Neuron (in vitro differentiated cells): Measurements from ENCODE around the gene MCTP1.

Experiments
- H2AFZ ChIP-seq: one replicate; pipeline ENCODE4 v1.6.1; 2013; ENCODE audit warnings: low read depth, mild to moderate bottlenecking, inconsistent platforms, low read length, moderate library complexity
- H3K27me3 ChIP-seq: one replicate; pipeline ENCODE4 v1.6.1; 2013; ENCODE audit warnings: low read length; ENCODE audit not compliant: insufficient read depth
- H3K36me3 ChIP-seq: one replicate; pipeline ENCODE4 v1.6.1; 2013; ENCODE audit warnings: low read length; ENCODE audit not compliant: insufficient read depth
- H3K4me1 ChIP-seq: one replicate; pipeline ENCODE4 v1.6.1; 2013; ENCODE audit warnings: low read length; ENCODE audit not compliant: insufficient read depth
- H3K4me3 ChIP-seq: 2 replicates; pipeline ENCODE4 v1.5.1; 2013; ENCODE audit warnings: mild to moderate bottlenecking, low read length, moderate library complexity
- H3K9me3 ChIP-seq: one replicate; pipeline ENCODE4 v1.6.1; 2013; ENCODE audit warnings: low read length

MCTP1 gene

DNA sequence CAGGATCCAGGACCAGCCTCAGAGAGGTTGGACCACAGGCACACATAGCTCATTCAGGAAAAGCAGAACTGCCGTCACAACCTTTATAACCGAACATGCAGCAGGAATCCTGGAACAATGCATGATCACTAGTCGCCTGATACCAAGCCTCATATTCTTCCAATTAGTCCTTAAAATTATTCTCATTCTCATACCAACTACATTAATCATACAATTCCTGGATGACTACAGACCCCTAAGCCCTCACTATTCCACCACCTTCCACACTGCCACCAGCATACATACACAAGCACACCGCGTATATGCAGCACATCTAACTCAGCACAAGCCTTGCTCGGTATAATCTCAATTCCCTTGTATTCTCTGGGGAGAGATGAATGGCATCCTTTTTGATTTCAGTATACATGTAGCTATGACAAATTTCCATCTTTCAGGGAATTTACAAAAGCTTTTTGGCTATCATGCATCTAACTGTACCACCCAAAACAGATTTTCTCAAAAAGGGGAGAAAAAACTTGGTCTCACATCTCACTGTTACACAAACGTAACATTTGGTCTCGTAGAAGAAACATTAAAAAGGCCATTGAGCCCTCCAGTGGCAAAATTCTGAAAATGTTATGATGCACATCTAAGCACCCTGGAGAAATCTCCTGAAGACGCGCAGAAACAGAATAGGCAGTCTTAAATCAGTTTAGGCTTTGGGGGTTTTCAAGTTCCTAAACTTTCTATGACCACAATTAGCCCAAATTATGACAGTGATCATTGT lies 46.2 kb downstream of the MCTP1 start:
- Histone ChIP-seq H3K9me3 (no peaks in the 10 kb centered on the region), H3K36me3 (no peaks in the 10 kb centered on the region), H3K27me3 (no peaks in the 10 kb centered on the region), H2AFZ (no peak overlapping the region), H3K4me1 (no peaks in the 10 kb centered on the region), H3K4me3 (no peak overlapping the region)

DNA sequence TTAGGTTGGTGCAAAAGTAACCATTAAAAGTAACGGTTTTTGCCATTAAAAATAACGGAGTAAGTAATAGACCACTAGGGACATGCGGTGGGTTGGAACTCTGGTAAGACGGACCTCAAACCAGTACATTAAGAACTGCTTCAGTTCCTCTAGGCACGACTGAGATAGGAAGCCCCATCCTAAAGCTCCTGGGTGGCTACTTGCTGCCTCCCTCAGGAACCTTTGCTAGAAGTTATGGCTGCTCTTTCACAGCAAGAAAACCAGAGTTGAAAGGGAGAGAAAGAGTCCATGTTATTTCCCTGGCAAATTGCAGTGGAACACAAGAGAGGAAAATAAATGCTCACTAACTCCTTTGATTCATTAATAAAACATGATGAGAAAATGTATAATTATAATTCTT lies 47.6 kb downstream of the MCTP1 start:
- Histone ChIP-seq H3K36me3 (no peaks in the 10 kb centered on the region), H2AFZ (no peak overlapping the region), H3K27me3 (no peaks in the 10 kb centered on the region), H3K4me1 (no peaks in the 10 kb centered on the region), H3K4me3 (no peak overlapping the region), H3K9me3 (no peaks in the 10 kb centered on the region)

GRCh38 chr5:95235439-95235982 lies 49.4 kb downstream of the MCTP1 start:
- Histone ChIP-seq H3K36me3 (no peaks in the 10 kb centered on the region), H3K4me1 (no peaks in the 10 kb centered on the region), H2AFZ (no peak overlapping the region), H3K9me3 (no peaks in the 10 kb centered on the region), H3K27me3 (no peaks in the 10 kb centered on the region), H3K4me3 (no peak overlapping the region)

DNA sequence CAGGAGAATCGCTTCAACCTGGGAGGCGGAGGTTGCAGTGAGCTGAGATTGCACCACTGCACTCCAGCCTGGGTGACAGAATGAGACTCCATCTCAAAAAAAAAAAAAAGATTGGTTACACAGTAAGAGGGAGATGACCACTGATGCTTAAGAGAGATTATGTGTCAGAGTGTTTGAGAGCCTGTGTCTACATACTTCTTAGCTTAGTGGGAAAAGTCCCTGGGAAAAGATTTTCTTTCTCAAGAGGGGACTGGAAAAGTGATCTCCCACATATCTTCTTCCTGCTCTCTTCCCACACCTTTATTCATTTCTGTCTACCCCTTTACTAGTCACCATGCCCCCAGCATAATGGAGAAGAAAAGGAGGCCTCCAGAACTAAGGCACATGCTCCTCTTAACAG lies 55.2 kb downstream of the MCTP1 start:
- H2AFZ ChIP-seq: no peak overlapping the region
- H3K4me3 ChIP-seq: no peak overlapping the region
- no peaks in the 10 kb centered on the region for H3K27me3 ChIP-seq
- no peaks in the 10 kb centered on the region for H3K9me3 ChIP-seq
- H3K4me1 ChIP-seq: no peaks in the 10 kb centered on the region
- H3K36me3 ChIP-seq: no peaks in the 10 kb centered on the region

DNA sequence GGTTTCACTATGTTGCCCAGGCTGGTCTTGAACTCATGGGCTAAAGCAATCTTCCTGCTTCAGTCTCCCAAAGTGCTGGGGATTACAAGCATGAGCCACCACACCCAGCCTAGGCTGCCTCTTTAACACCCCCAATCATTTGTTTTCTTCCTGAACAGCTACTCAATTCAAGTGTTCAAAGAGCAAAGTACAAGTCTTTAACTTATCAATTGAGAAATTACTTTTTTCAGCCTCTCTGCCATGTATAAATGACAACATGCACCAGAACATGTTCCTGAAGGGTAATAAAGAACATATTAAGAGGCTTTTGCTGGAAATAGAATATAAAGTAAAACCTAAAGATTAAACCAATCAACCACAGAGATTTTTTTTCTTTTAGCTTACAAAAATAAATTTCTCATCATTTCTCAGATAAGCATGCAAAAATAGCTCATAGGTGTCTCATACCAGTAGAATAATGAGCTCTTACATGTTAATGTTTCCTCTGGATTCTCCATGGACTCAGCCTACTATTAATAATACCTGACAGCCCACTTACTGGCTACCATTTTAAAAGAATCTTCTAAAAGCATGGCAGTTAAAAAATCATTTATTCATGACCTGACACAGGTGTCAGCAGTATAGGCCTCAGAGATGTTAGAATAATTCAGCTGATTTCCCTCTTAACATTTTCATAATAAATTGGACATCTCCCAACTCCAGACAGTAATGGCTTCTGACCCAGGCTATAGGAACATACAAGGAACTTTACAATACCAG lies 60.0 kb downstream of the MCTP1 start:
- no peaks in the 10 kb centered on the region for H3K27me3 ChIP-seq
- H3K36me3 ChIP-seq: no peaks in the 10 kb centered on the region
- H2AFZ ChIP-seq: no peak overlapping the region
- no peak overlapping the region for H3K4me3 ChIP-seq
- no peaks in the 10 kb centered on the region for H3K4me1 ChIP-seq
- no peaks in the 10 kb centered on the region for H3K9me3 ChIP-seq

DNA sequence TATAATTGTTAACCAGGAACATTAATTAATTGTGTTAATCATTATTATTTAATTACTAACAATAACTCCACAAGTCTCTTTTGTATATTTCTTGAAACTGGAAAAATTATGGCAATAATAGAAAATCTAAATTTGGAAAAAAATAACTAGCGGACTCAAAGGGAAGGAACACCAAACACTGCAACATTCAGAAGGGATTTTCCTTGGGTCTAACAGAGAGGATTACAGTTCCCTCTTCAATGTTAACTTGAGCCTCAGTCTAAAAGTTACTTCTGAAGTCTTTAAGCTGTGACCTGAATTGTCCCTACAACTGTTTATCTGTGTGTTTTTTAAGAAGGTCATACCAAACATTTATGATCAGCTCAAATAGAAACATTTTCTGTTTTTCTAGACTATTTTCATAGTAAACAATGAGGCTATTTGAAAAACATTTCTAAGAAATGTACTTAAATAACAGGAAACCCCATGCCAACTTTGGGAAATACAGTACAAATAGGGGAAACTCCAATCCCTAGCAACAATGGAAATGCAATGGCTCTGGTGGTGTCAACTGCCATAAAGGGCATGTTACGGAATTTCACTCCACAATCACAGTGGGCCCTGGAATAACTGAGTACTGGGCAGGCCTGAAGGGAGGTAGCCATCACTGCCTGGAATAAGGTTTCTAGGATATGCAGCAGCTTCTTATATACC lies 61.2 kb downstream of the MCTP1 start:
- H3K9me3 ChIP-seq: no peaks in the 10 kb centered on the region
- H3K4me1 ChIP-seq: no peaks in the 10 kb centered on the region
- H3K36me3 ChIP-seq: no peaks in the 10 kb centered on the region
- H3K4me3 ChIP-seq: no peak overlapping the region
- H2AFZ ChIP-seq: no peak overlapping the region
- no peaks in the 10 kb centered on the region for H3K27me3 ChIP-seq

GRCh38 chr5:95222836-95223235 lies 62.1 kb downstream of the MCTP1 start:
- Histone ChIP-seq H3K4me1 (no peaks in the 10 kb centered on the region), H3K36me3 (no peaks in the 10 kb centered on the region), H3K4me3 (no peak overlapping the region), H2AFZ (no peak overlapping the region), H3K9me3 (no peaks in the 10 kb centered on the region), H3K27me3 (no peaks in the 10 kb centered on the region)

DNA sequence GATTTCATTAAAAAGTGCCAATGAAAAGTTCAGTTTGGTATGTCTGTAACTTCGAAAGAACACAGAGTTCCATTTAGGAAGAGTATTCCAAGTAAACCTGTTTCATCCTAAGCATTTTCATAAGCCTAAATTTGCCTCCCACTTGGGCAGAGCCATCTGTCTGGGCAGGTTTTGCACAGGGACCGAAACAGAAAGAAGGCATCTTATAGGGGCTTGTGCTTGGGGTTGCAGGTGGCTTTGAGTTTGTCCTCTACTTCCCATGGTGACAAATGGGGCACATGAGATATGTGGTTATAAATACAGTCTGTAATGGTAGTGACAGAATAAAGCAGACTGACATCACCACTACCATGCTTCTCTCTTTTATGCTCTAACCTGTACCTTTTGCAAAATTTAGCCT lies 63.7 kb downstream of the MCTP1 start:
- Histone ChIP-seq H3K4me1 (no peaks in the 10 kb centered on the region), H3K27me3 (no peaks in the 10 kb centered on the region), H3K36me3 (no peaks in the 10 kb centered on the region), H3K9me3 (no peaks in the 10 kb centered on the region), H3K4me3 (no peak overlapping the region), H2AFZ (no peak overlapping the region)

- H3K9me3 ChIP-seq: no peaks in the 10 kb centered on the region
- H3K36me3 ChIP-seq: no peaks in the 10 kb centered on the region
- no peak overlapping the region for H3K4me3 ChIP-seq
- H2AFZ ChIP-seq: no peak overlapping the region
- H3K4me1 ChIP-seq: no peaks in the 10 kb centered on the region
- H3K27me3 ChIP-seq: no peaks in the 10 kb centered on the region
Observed at GRCh38 chr5:95220381-95220780, 64.5 kb downstream of the MCTP1 start.

- Histone ChIP-seq H2AFZ (no peak overlapping the region), H3K4me1 (no peaks in the 10 kb centered on the region), H3K27me3 (no peaks in the 10 kb centered on the region), H3K4me3 (no peak overlapping the region), H3K36me3 (no peaks in the 10 kb centered on the region), H3K9me3 (no peaks in the 10 kb centered on the region)
Observed at GRCh38 chr5:95219411-95219810, 65.5 kb downstream of the MCTP1 start.

GRCh38 chr5:95217881-95218280 lies 67.0 kb downstream of the MCTP1 start:
- Histone ChIP-seq H3K9me3 (no peaks in the 10 kb centered on the region), H3K4me3 (no peak overlapping the region), H3K27me3 (no peaks in the 10 kb centered on the region), H3K36me3 (no peaks in the 10 kb centered on the region), H3K4me1 (no peaks in the 10 kb centered on the region), H2AFZ (no peak overlapping the region)

DNA sequence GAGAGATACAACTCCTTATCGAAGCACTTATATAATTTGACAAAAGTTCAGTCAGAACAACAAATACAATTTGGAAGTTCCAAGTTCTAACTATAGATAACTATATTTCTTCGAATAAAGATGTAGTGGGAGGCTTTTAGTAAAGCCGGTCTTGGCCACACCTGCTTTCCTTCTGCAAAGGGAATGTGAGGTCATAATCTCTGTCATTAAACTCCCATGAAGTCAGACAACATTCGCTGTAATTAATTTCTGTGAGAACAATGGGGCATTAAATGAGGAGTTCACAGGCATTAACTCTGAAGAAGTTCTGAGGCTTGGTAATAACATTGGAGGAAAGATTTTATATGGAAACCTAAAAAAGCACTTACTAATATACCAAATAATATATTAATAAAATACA lies 67.5 kb downstream of the MCTP1 start:
- Histone ChIP-seq H3K36me3 (no peaks in the 10 kb centered on the region), H3K9me3 (no peaks in the 10 kb centered on the region), H3K27me3 (no peaks in the 10 kb centered on the region), H2AFZ (no peak overlapping the region), H3K4me1 (no peaks in the 10 kb centered on the region), H3K4me3 (no peak overlapping the region)
